GM21576 (cell line): ENCODE data around the gene DYNC1I1.
A peak's percentile ranks its signal among the peaks of the same experiment; 100 is the strongest.

ENCODE experiments used
- ATAC-seq: cut with Tn5 transposase; IDR thresholded peaks from one replicate; pipeline ENCODE4 v1.9.1; 2021; ENCODE audit warnings: mild to moderate bottlenecking, moderate library complexity; ENCODE audit not compliant: unreplicated experiment

Gene DYNC1I1

DNA sequence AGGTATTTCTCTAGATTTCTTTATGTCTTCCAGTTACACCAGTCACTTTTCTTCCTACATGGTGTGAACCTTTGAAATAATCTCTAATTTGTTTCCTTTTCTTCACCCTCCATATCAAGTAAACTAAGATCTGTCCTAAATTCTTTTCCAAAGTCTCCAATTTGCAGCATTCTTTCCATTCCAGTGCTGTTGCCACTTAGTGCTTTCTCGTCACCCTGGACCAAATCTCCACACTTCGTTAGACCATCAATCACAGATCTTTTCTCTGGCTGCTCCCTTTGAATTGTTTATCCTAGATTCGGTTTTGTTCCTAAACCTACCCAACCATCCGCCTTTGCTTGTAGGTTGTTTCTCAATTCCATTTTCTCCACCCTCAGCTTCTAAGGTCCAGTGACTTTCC lies 74.7 kb downstream of the DYNC1I1 start:
- ATAC-seq, result no peak

DNA sequence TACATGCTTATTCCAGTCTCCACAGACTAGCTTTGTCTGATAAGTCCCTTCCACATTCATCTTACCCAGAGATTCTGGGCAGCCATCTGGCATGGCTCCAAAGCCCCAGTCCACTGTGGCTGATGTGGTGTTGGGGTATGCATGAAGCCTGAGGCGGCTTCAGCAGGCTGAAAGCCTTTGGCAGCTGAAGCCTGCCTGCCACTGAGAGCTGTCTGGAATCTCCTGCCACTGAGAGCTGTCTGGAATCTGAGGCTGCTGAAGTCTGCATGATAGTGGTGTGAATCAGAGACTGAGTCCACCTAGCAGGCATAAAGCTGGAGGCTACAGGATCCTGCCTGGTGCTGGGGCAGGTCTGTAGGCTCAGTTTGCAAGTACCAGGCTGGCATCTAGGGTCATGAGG lies 87.1 kb downstream of the DYNC1I1 start:
- no peak for ATAC-seq

DNA sequence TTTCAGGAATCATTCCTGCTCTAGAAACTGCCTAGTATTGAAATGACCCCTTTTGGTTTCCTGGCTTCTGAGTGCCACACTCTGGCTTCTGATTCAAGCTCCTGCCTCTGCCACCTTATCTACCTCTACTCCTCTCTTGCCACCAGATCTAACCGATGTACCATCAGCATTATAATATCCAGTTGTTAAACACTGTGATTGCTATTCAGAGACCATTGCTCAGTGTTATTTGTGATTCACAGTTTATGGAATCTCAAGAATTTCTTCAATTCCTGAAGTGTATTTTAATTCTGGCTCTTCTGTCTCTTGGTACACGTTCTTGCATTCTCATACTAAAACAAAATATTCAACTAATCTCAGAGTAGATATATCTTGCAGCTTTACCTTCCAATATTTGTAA lies 88.7 kb downstream of the DYNC1I1 start:
- no peak for ATAC-seq

DNA sequence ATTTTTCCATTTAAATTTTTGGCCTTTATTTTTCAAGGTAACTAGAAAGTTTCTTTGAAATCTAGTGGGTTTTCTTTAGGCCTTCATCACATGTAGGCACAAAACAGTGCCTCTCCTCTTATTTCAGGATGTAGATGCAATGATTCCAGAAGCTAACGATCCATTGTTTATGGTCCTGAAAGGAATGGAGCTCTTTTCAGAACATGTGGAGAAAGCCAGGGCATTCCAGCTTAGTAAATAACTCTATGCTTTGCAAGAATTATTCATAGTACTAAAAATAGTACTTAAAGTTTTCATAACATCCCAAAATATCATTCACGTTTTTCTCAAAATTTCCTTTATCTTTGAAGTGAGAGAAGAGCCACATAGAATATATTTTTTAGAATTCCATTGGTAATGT lies 91.3 kb downstream of the DYNC1I1 start:
- no peak for ATAC-seq

DNA sequence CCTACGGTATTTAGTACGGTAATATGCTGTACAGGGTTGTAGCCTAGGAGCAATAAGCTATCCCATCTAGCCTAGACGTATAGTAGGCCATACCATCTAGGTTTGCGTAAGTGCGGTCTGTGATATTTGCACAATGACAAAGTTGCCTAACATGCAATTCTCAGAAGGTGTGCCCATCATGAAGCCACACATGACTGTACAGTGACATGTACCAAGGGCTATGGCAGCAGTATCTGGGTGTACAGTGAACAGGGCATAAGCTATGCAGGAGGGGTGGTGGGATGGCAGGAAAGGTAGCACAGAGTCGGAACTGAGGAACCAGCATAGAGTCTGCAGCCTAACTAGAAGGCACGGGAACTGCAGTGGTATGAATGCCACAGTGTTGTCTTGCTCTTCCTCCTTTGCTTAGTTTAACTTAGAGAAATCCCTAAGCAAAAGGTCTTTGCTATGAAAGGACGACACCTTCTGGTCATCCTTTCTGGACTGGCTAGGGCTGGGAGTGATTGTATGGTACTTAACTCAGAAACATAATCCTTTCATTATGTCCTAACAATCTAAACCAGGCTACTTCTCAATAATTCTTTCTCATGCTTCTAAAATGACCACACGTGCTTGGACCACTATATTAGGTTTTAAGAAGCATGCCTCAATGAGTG lies 93.5 kb downstream of the DYNC1I1 start:
- no peak for ATAC-seq

DNA sequence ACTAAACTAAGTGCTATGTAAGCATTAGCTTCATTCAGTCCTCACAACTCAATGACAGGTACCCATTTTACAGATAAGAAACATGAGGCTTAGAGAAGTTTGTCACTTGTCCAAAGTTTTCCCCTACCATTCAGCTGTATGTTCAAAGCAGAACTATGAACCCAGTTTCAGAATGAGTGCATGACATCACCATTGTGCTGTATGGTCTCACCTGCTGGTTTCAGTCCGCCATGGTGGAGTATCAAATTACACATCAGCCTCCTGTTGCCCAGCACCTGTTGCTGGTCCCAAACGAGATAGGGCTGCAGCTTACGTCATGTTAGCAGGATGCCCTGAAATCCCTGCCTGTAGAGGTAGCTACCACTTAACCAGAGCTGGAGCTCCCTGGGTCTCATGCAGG lies 95.0 kb downstream of the DYNC1I1 start:
- ATAC-seq, result peak; percentile 85

DNA sequence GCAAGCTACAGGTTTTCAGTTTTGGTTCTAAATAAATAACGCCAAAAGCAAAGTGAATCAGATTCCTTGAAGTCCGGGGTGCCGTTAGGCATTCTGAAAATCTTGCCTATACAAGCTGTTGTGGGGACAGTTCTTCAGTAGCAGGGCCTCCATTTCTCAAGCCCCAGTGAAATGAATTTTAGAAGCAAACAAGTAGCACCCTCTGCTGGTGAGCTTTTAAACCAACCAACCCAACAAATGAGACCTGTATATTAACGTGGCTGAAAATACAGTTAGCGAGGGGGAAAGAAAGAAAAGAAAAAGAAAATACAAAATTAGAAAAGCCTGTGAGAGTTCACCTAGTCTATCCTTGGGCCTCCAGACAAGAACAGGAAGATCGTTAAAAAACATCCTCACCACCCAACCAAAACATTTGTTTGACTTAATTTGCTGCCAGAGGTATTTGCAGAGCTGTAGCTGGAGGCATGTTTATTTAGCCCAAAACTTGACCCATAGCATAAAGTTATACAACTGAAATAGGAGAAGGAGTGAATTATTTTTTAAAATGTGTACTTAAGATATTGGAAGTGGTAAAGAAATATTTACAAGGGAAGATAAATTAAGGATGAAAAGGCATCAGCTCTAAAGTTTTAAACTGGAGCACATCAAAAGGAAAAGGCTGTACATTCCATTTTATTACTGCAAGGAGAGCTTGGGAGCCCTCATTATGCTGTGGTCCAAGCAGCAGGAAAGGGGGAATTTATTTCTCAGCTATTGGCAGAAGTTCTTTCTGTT lies 98.9 kb downstream of the DYNC1I1 start:
- peak; percentile 45 for ATAC-seq

DNA sequence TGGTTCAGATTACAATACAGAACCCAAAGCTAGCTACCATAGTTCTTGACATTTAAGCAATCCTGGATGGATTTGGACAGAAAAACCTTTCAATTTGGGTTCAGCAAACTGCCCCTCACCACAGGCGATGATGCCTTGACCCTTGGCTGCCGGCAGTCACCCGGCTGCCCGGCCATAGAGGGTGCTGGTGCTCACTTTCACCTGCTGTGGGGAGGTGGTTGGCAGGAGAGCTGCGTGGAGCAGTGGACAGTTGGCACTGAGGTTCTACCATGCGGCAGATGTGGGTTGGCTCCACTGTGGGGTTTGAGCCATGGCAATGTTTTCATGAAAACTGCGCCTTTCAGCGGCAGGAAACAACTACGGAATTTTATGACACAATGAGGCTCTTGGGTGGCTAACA lies 99.5 kb downstream of the DYNC1I1 start:
- ATAC-seq, result no peak

DNA sequence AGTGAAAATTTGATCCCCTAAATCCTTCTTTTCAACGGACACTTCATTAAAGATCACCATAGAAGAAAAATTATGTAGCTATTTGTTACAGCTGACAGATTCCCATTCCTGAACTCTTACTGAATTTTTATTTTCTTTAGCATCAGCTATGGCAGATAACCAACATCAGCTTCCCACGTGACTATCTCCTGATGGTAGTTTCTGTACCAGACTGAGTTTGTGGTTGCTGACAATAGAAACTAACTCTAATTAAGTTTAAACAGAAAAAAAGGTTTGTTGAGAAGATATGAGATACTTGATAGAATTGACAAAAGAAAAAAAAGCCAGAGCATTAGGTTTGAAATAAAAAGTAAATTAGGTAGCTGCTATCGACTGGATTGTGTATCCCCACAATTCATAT lies 101.8 kb downstream of the DYNC1I1 start:
- ATAC-seq, result no peak

DNA sequence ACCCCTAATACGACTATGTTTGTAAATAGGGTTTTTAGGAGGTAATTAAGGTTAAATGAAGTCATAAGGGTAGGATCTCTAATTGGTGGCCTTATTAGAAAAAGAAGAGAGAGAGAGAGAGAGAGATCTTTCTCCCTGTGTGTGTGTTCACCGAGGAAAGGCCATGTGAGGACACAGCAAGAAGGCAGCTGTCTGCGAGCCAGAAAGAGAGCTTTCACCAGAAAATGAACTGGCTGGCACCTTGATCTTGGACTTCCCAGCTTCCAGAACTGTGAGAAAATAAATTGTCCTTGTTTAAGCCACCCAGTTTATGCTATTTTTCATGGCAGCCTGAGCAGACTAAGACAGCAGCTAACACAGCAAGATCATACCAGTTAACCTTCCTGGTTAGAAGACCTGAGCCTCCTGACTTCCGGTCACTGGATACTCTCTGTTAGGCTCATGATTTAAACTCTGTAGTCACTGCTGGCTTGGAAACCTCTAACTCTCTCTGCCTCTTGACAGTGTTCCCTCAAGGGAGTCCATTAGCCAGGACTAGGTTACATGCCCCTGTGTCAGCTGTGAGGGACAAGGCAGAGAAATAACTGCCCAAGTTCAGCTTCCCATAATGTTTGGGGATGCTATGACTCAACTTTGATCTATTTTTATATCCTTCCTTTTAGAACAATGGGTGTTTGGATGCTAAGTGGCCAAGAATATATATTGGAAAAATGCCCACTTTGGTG lies 102.3 kb downstream of the DYNC1I1 start:
- ATAC-seq, result no peak

DNA sequence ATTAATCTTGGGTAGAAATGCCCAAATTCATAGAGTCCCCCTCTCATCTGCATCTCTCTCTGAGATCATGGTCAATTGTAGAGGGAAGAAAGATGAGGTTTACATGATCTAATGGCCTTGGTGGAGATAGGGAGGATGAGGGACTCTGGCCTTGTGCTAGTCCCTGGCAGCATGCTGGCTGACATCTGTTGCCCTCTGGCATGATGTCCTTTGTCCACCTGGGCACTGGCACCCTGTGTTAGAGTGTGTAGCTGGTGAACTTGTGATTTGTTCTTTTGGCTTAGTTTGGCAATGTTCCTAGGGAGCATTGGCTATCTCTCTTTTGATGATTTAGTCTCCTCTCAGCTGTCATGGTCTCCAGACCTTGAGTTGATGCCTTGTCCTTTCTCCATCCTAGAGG lies 103.2 kb downstream of the DYNC1I1 start:
- no peak for ATAC-seq

DNA sequence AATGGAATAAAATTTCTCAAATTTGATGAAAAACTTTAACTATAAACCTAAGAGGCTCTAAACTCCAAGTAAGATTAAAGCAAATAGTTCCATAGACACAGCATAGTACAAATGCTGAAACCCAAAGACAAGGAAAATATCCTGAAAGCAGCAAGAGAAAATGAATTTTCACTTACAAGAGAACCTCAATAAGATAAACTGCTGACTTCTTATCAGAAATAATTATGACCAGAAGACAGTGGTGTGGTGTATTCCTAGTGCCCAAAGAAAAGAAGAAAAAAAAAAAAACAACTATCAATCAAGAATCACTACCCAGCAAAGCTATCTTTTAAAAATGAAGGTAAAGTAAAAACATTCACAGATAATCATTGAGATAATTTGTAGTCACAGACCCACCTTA lies 106.3 kb downstream of the DYNC1I1 start:
- no peak for ATAC-seq

DNA sequence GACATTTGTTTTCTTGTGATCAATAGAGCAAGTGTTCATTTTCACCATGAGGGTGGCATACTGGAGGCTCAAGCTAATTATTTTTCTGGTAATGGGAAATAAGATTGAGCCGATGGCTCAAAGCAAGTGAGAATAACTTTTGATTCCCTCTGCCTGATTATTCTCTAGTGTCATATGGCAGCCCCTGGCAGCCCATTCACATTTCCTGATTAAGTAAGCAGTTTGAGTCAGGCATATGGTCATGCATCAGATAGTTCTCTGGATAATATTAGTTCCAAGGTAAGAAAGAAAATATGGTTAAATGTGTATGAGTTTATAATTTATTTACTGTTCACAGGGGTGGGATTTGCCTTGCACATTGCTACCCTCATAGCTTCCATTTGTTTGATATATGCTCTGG lies 109.2 kb downstream of the DYNC1I1 start:
- no peak for ATAC-seq

DNA sequence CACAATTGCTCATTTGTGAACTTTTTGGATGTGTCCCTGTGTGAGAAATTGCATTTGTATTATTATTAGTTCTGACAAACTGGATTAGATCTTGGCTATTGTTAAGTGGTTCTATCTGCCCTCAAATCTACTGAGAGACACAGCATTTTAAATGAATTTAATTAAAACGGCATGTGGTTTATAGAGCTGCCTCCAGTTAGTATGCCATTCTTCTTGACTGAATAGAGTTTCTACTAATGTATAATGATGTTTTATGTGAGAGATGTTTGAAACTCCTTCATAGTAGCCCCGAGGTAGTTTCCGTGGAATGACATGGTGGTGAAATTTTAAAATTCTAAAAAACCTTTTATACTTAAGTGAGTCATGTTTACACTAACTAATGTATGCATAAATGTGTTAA lies 110.9 kb downstream of the DYNC1I1 start:
- no peak for ATAC-seq

DNA sequence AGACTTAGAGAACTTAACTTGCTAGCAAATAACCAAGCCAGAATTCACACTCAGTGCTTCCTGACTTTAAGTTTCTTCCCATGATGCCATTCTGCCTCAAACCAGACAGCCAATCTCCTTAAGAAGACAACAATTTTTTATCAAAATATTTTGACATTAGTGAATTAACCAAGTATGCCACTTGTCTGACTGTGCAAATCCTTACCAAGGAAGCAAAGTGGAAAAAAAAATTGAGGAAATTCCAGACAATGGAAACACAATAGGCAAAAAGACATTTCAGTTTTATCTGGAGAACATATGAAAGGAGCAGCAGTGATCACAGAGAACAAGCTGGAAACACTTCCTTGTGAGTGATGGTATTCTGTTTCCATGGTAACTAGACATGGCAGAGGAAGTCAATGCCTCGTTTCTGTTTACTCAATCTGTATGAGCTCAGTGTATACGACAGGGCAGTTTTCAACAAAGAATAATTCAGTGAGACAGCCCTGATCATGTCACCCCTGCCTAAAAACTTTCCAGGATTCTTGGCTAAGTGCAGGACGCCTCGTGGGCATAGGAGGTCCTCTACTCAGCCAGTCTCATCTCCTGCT lies 114.2 kb downstream of the DYNC1I1 start:
- ATAC-seq, result no peak

DNA sequence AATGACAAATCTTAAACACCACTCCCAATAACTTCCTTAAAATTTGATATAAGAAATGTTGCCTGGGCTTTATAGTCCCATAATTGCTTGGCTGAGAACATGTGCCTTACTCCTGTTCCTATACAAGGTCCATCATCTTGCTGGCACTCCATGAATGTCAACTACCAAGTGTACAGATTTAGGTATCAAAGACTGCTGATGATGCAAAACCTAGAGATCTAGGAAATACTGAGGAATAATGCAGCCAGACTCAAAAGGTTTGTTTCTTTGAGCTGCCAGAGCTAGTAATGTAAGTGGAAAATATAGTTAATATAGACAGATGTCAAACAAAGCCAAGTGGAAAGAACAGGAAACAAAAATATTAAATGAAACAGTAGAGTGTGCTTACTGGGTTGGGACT lies 121.1 kb downstream of the DYNC1I1 start:
- no peak for ATAC-seq

DNA sequence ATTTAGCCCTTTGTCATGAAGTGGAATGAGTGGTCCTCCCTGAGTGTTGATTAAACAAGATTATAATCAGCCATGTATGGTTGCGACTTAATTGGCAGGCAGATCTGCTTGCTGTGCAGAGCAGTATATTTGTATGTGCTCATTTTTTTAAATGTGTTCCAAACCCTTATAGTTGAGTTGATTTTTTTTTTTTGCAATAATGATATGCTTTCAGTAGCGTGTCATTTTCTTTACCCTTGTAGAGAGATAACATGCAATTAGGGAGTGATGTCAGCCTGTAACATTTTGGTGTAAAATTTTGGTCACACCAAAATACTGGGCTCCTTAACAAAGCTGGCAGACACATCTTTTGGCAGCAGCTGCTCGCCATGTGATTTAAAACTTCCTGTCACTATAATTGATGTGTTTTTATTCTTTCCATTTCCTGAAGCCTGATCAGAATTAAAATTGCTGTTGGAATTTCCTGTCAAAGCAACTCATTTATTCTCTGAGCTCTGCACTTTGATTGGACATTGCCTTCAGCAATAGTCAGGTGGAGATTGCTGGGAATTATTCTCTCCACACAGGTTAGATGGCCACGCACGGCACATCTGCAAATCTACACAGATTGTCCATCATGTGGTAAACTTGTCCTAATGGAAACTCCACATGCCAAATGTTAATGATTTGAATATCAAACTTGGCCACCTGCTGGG lies 125.3 kb downstream of the DYNC1I1 start:
- ATAC-seq, result no peak

DNA sequence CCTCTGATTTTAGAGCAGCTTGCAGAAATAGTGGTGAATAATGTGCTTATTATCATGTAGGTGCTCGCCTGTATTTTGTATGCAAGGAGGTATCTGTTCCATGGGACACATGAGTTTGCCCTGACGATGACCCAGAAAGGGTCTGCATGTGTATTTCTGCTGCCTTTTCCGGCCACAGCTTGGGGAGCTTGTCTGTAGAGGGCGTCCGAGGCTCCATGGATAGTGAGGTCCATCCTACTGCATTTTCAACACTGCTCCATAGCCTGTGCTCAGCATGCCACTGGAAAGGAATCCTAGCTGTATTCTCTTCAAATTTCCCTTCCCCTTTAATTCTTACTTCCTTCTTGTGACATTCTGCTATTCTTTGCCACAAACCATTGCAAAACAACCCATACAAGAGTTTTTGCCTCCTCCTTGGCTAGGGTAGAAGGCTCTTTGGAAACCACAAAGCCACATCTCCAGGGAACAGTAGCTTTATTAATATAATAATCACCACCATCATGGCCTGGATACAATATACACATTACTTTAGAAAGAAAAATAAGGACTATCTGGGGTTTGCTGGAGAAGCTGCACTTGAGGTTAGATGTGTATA lies 127.7 kb downstream of the DYNC1I1 start:
- no peak for ATAC-seq

DNA sequence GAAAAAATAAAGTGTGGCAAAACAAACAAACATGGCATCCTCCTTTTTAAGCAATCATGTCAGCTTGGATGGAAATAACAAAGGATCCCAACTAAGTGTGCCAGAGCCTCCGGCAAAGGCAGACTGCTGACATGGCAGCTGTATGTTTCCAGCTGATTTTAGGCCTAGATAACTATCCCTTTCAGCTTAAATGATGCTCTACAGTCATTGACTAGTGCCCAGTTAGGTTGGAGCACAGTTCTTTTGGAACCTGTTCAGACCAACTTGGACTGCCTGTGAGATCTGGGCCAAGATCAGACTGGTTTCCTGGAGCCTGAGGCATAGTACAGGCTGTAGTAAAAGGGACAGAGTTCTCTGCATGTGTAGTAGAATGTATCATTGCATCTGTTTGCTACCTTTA lies 128.7 kb downstream of the DYNC1I1 start:
- ATAC-seq, result no peak

DNA sequence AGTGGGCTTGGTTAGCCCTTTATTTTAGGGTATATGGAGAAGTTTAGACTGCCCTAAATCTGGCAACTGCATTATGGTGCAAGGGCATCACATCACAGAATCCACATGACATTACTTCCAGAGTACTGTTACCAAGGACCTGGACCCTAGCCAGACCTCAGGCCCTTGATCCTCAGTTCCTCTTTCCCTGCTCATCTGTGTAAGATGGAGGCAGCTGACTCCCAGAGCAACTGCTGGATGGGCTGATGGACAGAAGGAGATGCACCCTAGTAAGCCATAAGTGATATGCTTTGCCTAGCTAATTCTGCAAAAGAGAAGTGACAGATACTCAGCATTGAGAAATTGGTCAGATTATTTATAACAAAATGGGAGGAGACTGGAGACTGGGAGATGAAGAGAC lies 131.7 kb downstream of the DYNC1I1 start:
- ATAC-seq, result no peak

DNA sequence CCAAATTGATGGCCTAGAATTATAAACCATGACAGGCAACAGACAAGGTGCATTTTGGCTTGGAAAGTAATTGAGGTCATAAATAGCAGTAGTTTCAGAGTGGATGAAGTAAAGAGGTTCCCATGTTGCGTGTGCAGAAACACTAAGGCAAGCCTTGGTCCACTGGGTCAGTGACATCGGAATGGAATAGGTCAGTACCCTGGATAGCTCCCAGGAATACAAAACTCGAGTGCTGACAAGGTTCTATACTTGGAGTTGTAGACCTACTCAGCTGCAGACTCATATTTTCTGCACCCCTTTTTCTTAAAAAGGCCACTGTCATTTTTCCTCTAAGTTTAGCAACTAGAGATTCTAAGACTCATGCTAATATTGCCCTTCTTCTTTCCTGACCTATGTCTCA lies 132.8 kb downstream of the DYNC1I1 start:
- ATAC-seq, result no peak
